ENCODE results near the gene PDLIM1.
A peak's percentile ranks its signal among the peaks of the same experiment; 100 is the strongest.

Gene PDLIM1

GRCh38 chr10:95288303-95288702, 2.5 kb downstream of the PDLIM1 start:
- DNase-seq (ENCODE audit: low spot score) = no peak

- DNase-seq (ENCODE audit: low spot score) = no peak
Measured at GRCh38 chr10:95287281-95287680, 3.5 kb downstream of the PDLIM1 start.

- DNase-seq (ENCODE audit: low spot score) = no peak
Measured at GRCh38 chr10:95286707-95287106, 4.1 kb downstream of the PDLIM1 start.

GRCh38 chr10:95285556-95285955, 5.2 kb downstream of the PDLIM1 start:
- no peak for DNase-seq (ENCODE audit: low spot score)

- no peak for DNase-seq (ENCODE audit: low spot score)
Measured at GRCh38 chr10:95284807-95285206, 6.0 kb downstream of the PDLIM1 start.

- no peak for DNase-seq (ENCODE audit: low spot score)
Measured at GRCh38 chr10:95282107-95282506, 8.7 kb downstream of the PDLIM1 start.

- no peak for DNase-seq (ENCODE audit: low spot score)
Measured at GRCh38 chr10:95281206-95281605, 9.6 kb downstream of the PDLIM1 start.

- DNase-seq (ENCODE audit: low spot score) = no peak
Measured at GRCh38 chr10:95280637-95281036, 10.2 kb downstream of the PDLIM1 start.

GRCh38 chr10:95279042-95279820, 11.6 kb downstream of the PDLIM1 start:
- peak; percentile 25 for DNase-seq (ENCODE audit: low spot score)

GRCh38 chr10:95278061-95278988, 12.5 kb downstream of the PDLIM1 start:
- DNase-seq (ENCODE audit: low spot score) = no peak

- no peak for DNase-seq (ENCODE audit: low spot score)
Measured at GRCh38 chr10:95277614-95278013, 13.2 kb downstream of the PDLIM1 start.

GRCh38 chr10:95277201-95277570, 13.6 kb downstream of the PDLIM1 start:
- no peak for DNase-seq (ENCODE audit: low spot score)

- DNase-seq (ENCODE audit: low spot score) = no peak
Measured at GRCh38 chr10:95276367-95277200, 14.2 kb downstream of the PDLIM1 start.

- DNase-seq (ENCODE audit: low spot score) = no peak
Measured at GRCh38 chr10:95275726-95276366, 15.0 kb downstream of the PDLIM1 start.

- DNase-seq (ENCODE audit: low spot score) = peak; percentile 18
Measured at GRCh38 chr10:95273393-95274312, 17.1 kb downstream of the PDLIM1 start.

GRCh38 chr10:95268438-95268837, 22.4 kb downstream of the PDLIM1 start:
- no peak for DNase-seq (ENCODE audit: low spot score)

GRCh38 chr10:95267251-95267650, 23.6 kb downstream of the PDLIM1 start:
- no peak for DNase-seq (ENCODE audit: low spot score)

- peak; percentile 62 for DNase-seq (ENCODE audit: low spot score)
Measured at GRCh38 chr10:95266674-95267095, 24.1 kb downstream of the PDLIM1 start.

- DNase-seq (ENCODE audit: low spot score) = no peak
Measured at GRCh38 chr10:95265572-95265971, 25.2 kb downstream of the PDLIM1 start.

GRCh38 chr10:95264227-95265051, 26.4 kb downstream of the PDLIM1 start:
- no peak for DNase-seq (ENCODE audit: low spot score)
